ENCODE measurements around the gene GNB4.

DNA sequence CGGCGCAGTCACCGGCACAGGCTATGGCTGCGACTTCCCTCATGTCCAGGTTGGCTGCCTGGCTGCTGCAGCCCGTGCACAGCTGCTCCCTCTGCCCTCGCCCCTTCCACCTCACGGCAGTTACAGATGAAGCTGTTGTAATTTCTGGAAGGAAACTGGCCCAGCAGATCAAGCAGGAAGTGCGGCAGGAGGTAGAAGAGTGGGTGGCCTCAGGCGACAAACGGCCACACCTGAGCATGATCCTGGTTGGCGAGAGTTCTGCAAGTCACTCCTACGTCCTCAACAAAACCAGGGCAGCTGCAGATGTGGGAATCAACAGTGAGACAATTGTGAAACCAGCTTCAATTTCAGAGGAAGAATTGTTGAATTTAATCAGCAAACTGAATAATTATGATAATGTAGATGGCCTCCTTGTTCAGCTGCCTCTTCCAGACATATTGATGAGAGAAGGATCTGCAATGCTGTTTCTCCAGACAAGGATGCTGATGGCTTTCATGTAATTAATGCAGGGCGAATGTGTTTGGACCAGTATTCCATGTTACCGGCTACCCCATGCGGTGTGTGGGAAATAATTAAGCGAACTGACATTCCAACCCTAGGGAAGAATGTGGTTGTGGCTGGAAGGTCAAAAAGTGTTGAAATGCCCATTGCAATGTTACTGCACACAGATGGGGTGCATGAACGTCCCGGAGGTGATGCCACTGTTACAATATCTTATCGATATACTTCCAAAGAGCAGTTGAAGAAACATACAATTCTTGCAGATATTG lies 13.2 kb upstream of the GNB4 start:
- TF ChIP-seq, protein P1, sequence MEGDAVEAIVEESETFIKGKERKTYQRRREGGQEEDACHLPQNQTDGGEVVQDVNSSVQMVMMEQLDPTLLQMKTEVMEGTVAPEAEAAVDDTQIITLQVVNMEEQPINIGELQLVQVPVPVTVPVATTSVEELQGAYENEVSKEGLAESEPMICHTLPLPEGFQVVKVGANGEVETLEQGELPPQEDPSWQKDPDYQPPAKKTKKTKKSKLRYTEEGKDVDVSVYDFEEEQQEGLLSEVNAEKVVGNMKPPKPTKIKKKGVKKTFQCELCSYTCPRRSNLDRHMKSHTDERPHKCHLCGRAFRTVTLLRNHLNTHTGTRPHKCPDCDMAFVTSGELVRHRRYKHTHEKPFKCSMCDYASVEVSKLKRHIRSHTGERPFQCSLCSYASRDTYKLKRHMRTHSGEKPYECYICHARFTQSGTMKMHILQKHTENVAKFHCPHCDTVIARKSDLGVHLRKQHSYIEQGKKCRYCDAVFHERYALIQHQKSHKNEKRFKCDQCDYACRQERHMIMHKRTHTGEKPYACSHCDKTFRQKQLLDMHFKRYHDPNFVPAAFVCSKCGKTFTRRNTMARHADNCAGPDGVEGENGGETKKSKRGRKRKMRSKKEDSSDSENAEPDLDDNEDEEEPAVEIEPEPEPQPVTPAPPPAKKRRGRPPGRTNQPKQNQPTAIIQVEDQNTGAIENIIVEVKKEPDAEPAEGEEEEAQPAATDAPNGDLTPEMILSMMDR (conservative IDR thresholded peaks at IDR 0.05; ENCODE audit: low read depth, low read length): no peak
- TF ChIP-seq EZH2 (IDR thresholded peaks at IDR 0.05; ENCODE audit: borderline replicate concordance, low read depth, low read length, poor library complexity, severe bottlenecking): no peak
